ENCODE data around the gene VPS72.
A peak's percentile ranks its signal among the peaks of the same experiment; 100 is the strongest.
"Not testable (repeated sequence)": the region's sequence is repeated elsewhere in the genome, so short reads cannot be mapped to it uniquely, and the experiment has no call there.

- TF ChIP-seq EP300 (IDR thresholded peaks at IDR 0.05) = peak in 2 of 4 donors; percentile 42 to 83
- TF ChIP-seq CTCF (IDR thresholded peaks at IDR 0.05) = not testable (repeated sequence)
These were observed 5.0 kb upstream of the VPS72 start for GRCh38 chr1:151194894-151195594.

All from upper lobe of left lung (tissue), 4 donors.